Naive thymus-derived CD4-positive, alpha-beta T cell (primary cell): ENCODE results near the gene TOB1. TPM values are rescaled to one million over a fixed set of nuclear protein-coding genes. Genes with fewer than 3 reads are reported as not detected.

Experiments used
- ATAC-seq: fragments of 150-1000 bp; cut with Tn5 transposase; 2 replicates; pipeline ENCODE4 v1.10.0; 2021; ENCODE audit warnings: mild to moderate bottlenecking, moderate library complexity
- CTCF ChIA-PET: fragments of 350-600 bp; sonication (Branson Sonifier 250); formaldehyde crosslinking; loops from one replicate; lab custom pipeline; 2021; ENCODE audit warnings: antibody characterized with exemption; lab: Charles Lee
- POLR2A ChIA-PET: fragments of 350-600 bp; sonication (Branson Sonifier 250); formaldehyde crosslinking; loops from one replicate; lab custom pipeline; 2021; ENCODE audit warnings: antibody characterized with exemption, inconsistent platforms; lab: Charles Lee
- DNase-seq, 9 donors: peaks; one replicate each; pipeline versions ENCODE4 v3.0.0 to v3.0.0-alpha.2; 2020 to 2022; ENCODE audit warnings: mixed read lengths in 1 of 9
- H3K27ac ChIP-seq: one replicate; pipeline ENCODE4 v1.7.0; 2013; ENCODE audit warnings: mild to moderate bottlenecking, low read depth, low read length, moderate library complexity
- H3K27me3 ChIP-seq, 2 donors: one replicate each; pipeline ENCODE4 v1.7.0; 2013; ENCODE audit warnings: low read length in 2 of 2, mild to moderate bottlenecking in 2 of 2, moderate library complexity in 2 of 2; ENCODE audit not compliant: control insufficient read depth in 2 of 2, insufficient read depth in 2 of 2
- H3K36me3 ChIP-seq, 3 experiments: 1 replicate in 2 of 3; 2 replicates in 1 of 3; pipeline ENCODE4 v1.7.0; 2013; ENCODE audit warnings: low read length in 3 of 3, mild to moderate bottlenecking in 3 of 3, moderate library complexity in 1 of 3; ENCODE audit not compliant: insufficient read depth in 3 of 3, control insufficient read depth in 2 of 3
- H3K4me1 ChIP-seq, 2 donors: one replicate each; pipeline ENCODE4 v1.7.0; 2013; ENCODE audit warnings: low read length in 2 of 2, mild to moderate bottlenecking in 2 of 2, moderate library complexity in 1 of 2; ENCODE audit not compliant: control insufficient read depth in 2 of 2, insufficient read depth in 2 of 2
- H3K4me3 ChIP-seq: 2 replicates; pipeline ENCODE4 v1.7.0; 2013; ENCODE audit warnings: mild to moderate bottlenecking, low read length
- H3K9me3 ChIP-seq, 3 experiments: 1 replicate in 2 of 3; 2 replicates in 1 of 3; pipeline ENCODE4 v1.7.0; 2013; ENCODE audit warnings: low read length in 3 of 3; ENCODE audit not compliant: control insufficient read depth in 2 of 3
- H3K27ac Mint-ChIP-seq, 9 donors: one replicate each; pipeline ENCODE4 v1.8.0; 2020 to 2022; ENCODE audit warnings: mixed read lengths in 9 of 9, mild to moderate bottlenecking in 8 of 9, moderate library complexity in 5 of 9, inconsistent platforms in 2 of 9
- H3K27me3 Mint-ChIP-seq, 5 donors: one replicate each; pipeline ENCODE4 v1.8.0; 2021 to 2022; ENCODE audit warnings: mixed read lengths in 5 of 5, mild to moderate bottlenecking in 1 of 5
- H3K36me3 Mint-ChIP-seq, 5 donors: one replicate each; pipeline ENCODE4 v1.8.0; 2020 to 2022; ENCODE audit warnings: mixed read lengths in 5 of 5, mild to moderate bottlenecking in 3 of 5, inconsistent platforms in 1 of 5
- H3K4me1 Mint-ChIP-seq, 7 donors: one replicate each; pipeline ENCODE4 v1.8.0; 2020 to 2022; ENCODE audit warnings: mixed read lengths in 7 of 7, mild to moderate bottlenecking in 3 of 7, inconsistent platforms in 1 of 7
- H3K4me3 Mint-ChIP-seq, 10 donors: one replicate each; pipeline ENCODE4 v1.8.0; 2020 to 2022; ENCODE audit warnings: mild to moderate bottlenecking in 10 of 10, mixed read lengths in 10 of 10, moderate library complexity in 6 of 10, inconsistent platforms in 2 of 10
- H3K9me3 Mint-ChIP-seq, 11 donors: one replicate each; pipeline ENCODE4 v1.8.0; 2020 to 2022; ENCODE audit warnings: mixed read lengths in 11 of 11, mild to moderate bottlenecking in 4 of 11, inconsistent platforms in 1 of 11, moderate library complexity in 1 of 11
- intact Hi-C, 2 donors: fragments of 100-400 bp; cut with micrococcal nuclease; formaldehyde crosslinking; loops; one replicate each; pipeline ENCODE4 v1.15.1; 2023
- polyA plus RNA-seq, 2 donors: library from polyadenylated mRNA; unstranded; fragments of 300-500 nt; fragmentation: Illumina TruSeq; gene quantifications; one replicate each; pipeline ENCODE4 v1.2.3, GENCODE V29; 2021
- total RNA-seq, 6 experiments: library from RNA in 5 of 6; stranded (reverse) in 5 of 6; gene quantifications; 1 replicate in 5 of 6; 2 replicates in 1 of 6; pipeline ENCODE4 v1.2.3 and lab custom pipeline; 2021 to 2026

Gene TOB1
- total and polyA plus RNA-seq, 7 experiments from 2014 or later = 27.9 to 261 (median 131) TPM

- no peaks in the 10 kb centered on the region for H3K4me1 ChIP-seq
- intact Hi-C loops = no loop called here
- CTCF ChIA-PET = interaction anchor here (0.6 kb wide), 1 partner anchor 266 kb away, joined by 4 read pairs; no protein-coding TSS in a partner anchor
- DNase-seq (no peak), ATAC-seq (no peak)
- Mint-ChIP-seq H3K36me3 (no peaks in the 10 kb centered on the region), H3K27ac (no peak overlapping the region), H3K9me3 (no peaks in the 10 kb centered on the region), H3K4me3 (no peak overlapping the region), H3K4me1 (peaks cover 0 to 7% (median 4%) of the 10 kb centered on the region in 7 donors), H3K27me3 (peaks cover 0 to 6% (median 4%) of the 10 kb centered on the region in 5 donors)
- H3K9me3 ChIP-seq = no peaks in the 10 kb centered on the region
- no peak overlapping the region for H3K27ac ChIP-seq
- H3K36me3 ChIP-seq = no peaks in the 10 kb centered on the region
- no peak overlapping the region for H3K4me3 ChIP-seq
- H3K27me3 ChIP-seq = no peaks in the 10 kb centered on the region
- POLR2A ChIA-PET = no interaction called here
These were observed 26.4 kb downstream of the TOB1 start for GRCh38 chr17:50839591-50840310.

GRCh38 chr17:50837980-50838954, 27.9 kb downstream of the TOB1 start:
- ChIA-PET POLR2A (no interaction called here), CTCF (no interaction called here)
- DNase-seq (no peak), ATAC-seq (no peak)
- Histone ChIP-seq H3K27ac (no peak overlapping the region), H3K9me3 (no peaks in the 10 kb centered on the region), H3K27me3 (no peaks in the 10 kb centered on the region), H3K4me1 (no peaks in the 10 kb centered on the region), H3K36me3 (no peaks in the 10 kb centered on the region), H3K4me3 (no peak overlapping the region)
- Mint-ChIP-seq H3K4me1 (peaks cover 0 to 7% (median 4%) of the 10 kb centered on the region in 7 donors), H3K27ac (no peak overlapping the region), H3K27me3 (peaks cover 0 to 16% (median 7%) of the 10 kb centered on the region in 5 donors), H3K36me3 (no peaks in the 10 kb centered on the region), H3K9me3 (no peaks in the 10 kb centered on the region), H3K4me3 (no peak overlapping the region)
- intact Hi-C loops = no loop called here

GRCh38 chr17:50837286-50837979, 28.7 kb downstream of the TOB1 start:
- Mint-ChIP-seq H3K27me3 (peaks cover 0 to 19% (median 7%) of the 10 kb centered on the region in 5 donors), H3K36me3 (no peaks in the 10 kb centered on the region), H3K4me1 (peaks cover 0 to 7% (median 4%) of the 10 kb centered on the region in 7 donors), H3K27ac (no peak overlapping the region), H3K9me3 (no peaks in the 10 kb centered on the region), H3K4me3 (no peak overlapping the region)
- ATAC-seq (no peak), DNase-seq (no peak)
- Histone ChIP-seq H3K27me3 (no peaks in the 10 kb centered on the region), H3K36me3 (no peaks in the 10 kb centered on the region), H3K4me1 (no peaks in the 10 kb centered on the region), H3K9me3 (no peaks in the 10 kb centered on the region), H3K4me3 (no peak overlapping the region), H3K27ac (no peak overlapping the region)
- CTCF ChIA-PET = no interaction called here
- POLR2A ChIA-PET = no interaction called here
- intact Hi-C loops = no loop called here

GRCh38 chr17:50836826-50837225, 29.3 kb downstream of the TOB1 start:
- H3K9me3 Mint-ChIP-seq = no peaks in the 10 kb centered on the region
- Histone ChIP-seq H3K36me3 (no peaks in the 10 kb centered on the region), H3K27ac (no peak overlapping the region), H3K4me3 (no peak overlapping the region), H3K9me3 (no peaks in the 10 kb centered on the region), H3K27me3 (no peaks in the 10 kb centered on the region), H3K4me1 (no peaks in the 10 kb centered on the region)
- POLR2A ChIA-PET = no interaction called here
- CTCF ChIA-PET = interaction anchor here (0.6 kb wide), 1 partner anchor 21 kb away, joined by 4 read pairs; no protein-coding TSS in a partner anchor
- no peak overlapping the region for H3K4me3 Mint-ChIP-seq
- intact Hi-C loops = no loop called here
- no peak for ATAC-seq
- H3K27ac Mint-ChIP-seq = no peak overlapping the region
- no peaks in the 10 kb centered on the region for H3K36me3 Mint-ChIP-seq
- peaks cover 0 to 6% (median 3%) of the 10 kb centered on the region in 7 donors for H3K4me1 Mint-ChIP-seq
- DNase-seq = no peak
- peaks cover 0 to 19% (median 7%) of the 10 kb centered on the region in 5 donors for H3K27me3 Mint-ChIP-seq

GRCh38 chr17:50835301-50836234, 30.6 kb downstream of the TOB1 start, which contains the start of gene WFIKKN2:
TSS of gene WFIKKN2 (plus strand) at chr17:50835586. CDS start at chr17:50835938, 352 bp downstream.
- Histone ChIP-seq H3K4me3 (no peak within 1 kb of the TSS), H3K27ac (no peak within 1 kb of the TSS), H3K36me3 (no peaks in the 10 kb centered on the region), H3K27me3 (no peaks in the 10 kb centered on the region), H3K9me3 (no peaks in the 10 kb centered on the region), H3K4me1 (no peaks in the 10 kb centered on the region)
- CTCF ChIA-PET = no interaction called here
- H3K4me1 Mint-ChIP-seq = peaks cover 0 to 4% (median 3%) of the 10 kb centered on the region in 7 donors
- no peaks in the 10 kb centered on the region for H3K36me3 Mint-ChIP-seq
- peak within 1 kb of the TSS in 1 of 9 donors; percentile 16 for H3K27ac Mint-ChIP-seq
- ATAC-seq (no peak), DNase-seq (no peak)
- intact Hi-C loops = no loop called here
- no peak within 1 kb of the TSS for H3K4me3 Mint-ChIP-seq
- peaks cover 0 to 19% (median 10%) of the 10 kb centered on the region in 5 donors for H3K27me3 Mint-ChIP-seq
- POLR2A ChIA-PET = no interaction called here
- no peaks in the 10 kb centered on the region for H3K9me3 Mint-ChIP-seq
